GM12891 (cell line): ENCODE data around the gene TIAM1.

Experiments
- POLR2A ChIP-seq: IDR thresholded peaks from 2 replicates; pipeline ENCODE4 v1.6.1; 2011; ENCODE audit warnings: low read depth, low read length, control low read depth
- POLR2AphosphoS5 ChIP-seq: IDR thresholded peaks from 2 replicates; pipeline ENCODE4 v1.6.1; 2011; ENCODE audit warnings: low read depth, low read length, control low read depth
- POU2F2 ChIP-seq: IDR thresholded peaks from 2 replicates; pipeline ENCODE4 v1.6.1; 2011; ENCODE audit warnings: low read depth, mild to moderate bottlenecking, control low read depth, low read length, moderate library complexity
- SPI1 ChIP-seq: IDR thresholded peaks from 2 replicates; pipeline ENCODE4 v1.6.1; 2011; ENCODE audit warnings: low read depth, low read length, control low read depth
- TAF1 ChIP-seq: IDR thresholded peaks from 2 replicates; pipeline ENCODE4 v1.6.1; 2011; ENCODE audit warnings: low read depth, low read length, control low read depth

DNA sequence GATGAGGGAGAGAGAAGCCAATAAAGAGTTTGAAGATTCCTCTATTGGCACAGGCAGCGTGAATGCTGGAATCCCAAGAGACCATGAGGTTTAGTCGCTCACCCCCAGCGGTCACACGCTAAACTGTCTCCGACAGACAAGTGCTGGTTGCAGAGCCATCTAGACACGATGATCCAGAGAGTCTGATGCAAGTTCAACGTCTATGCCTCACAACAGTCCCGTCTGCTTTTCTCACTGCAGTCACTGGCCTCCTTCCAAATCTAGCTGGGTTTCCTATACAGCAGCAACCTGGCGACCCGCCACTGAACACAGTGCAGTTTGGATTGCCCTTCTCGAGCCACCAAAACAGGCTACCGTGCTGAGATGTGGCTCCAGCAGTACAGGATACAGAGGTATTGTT, 207.2 kb downstream of the TIAM1 start:
- TF ChIP-seq SPI1 (no peak), POLR2AphosphoS5 (no peak), TAF1 (no peak), POLR2A (no peak), POU2F2 (no peak)
